HepG2 (cell line): ENCODE measurements around the gene EXOC3L4. TPM values are rescaled to one million over a fixed set of nuclear protein-coding genes. Genes with fewer than 3 reads are reported as not detected.
A peak's percentile ranks its signal among the peaks of the same experiment; 100 is the strongest.

Source experiments
- BORCS8-MEF2B ChIP-seq: sonication (generic); formaldehyde crosslinking; IDR thresholded peaks from 2 replicates; pipeline ENCODE4 v1.8.0; 2022; ENCODE audit warnings: mild to moderate bottlenecking, missing genetic modification reagents
- DNMT1 ChIP-seq: sonication (generic); formaldehyde crosslinking; IDR thresholded peaks from 2 replicates; pipeline ENCODE4 v1.5.1; 2020; ENCODE audit warnings: mild to moderate bottlenecking, missing genetic modification reagents
- DNMT3B ChIP-seq: conservative IDR thresholded peaks from 2 replicates; pipeline ENCODE4 v1.6.1; 2016; ENCODE audit warnings: missing biosample characterization, control low read depth
- HOXA9 ChIP-seq: sonication (generic); formaldehyde crosslinking; IDR thresholded peaks from 2 replicates; pipeline ENCODE4 v1.8.1; 2022; ENCODE audit warnings: missing genetic modification reagents, mild to moderate bottlenecking, moderate library complexity, borderline replicate concordance
- KDM2A ChIP-seq: sonication (generic); formaldehyde crosslinking; IDR thresholded peaks from 2 replicates; pipeline ENCODE4 v1.4.0; 2020; ENCODE audit warnings: low read depth, missing genetic modification reagents, borderline replicate concordance
- MED1 ChIP-seq: sonication (generic); formaldehyde crosslinking; IDR thresholded peaks from 2 replicates; pipeline ENCODE4 v1.4.0; 2020; ENCODE audit warnings: missing genetic modification reagents
- NCOA5 ChIP-seq: sonication (generic); formaldehyde crosslinking; IDR thresholded peaks from 2 replicates; pipeline ENCODE4 v1.4.0; 2020; ENCODE audit warnings: missing genetic modification reagents
- PAX8 ChIP-seq: sonication (generic); formaldehyde crosslinking; IDR thresholded peaks from 2 replicates; pipeline ENCODE4 v1.8.0; 2022; ENCODE audit warnings: mild to moderate bottlenecking, missing genetic modification reagents, borderline replicate concordance
- POLR2A ChIP-seq, 2 experiments: IDR thresholded peaks; 2 replicates each; pipeline ENCODE4 v1.6.1; 2011; ENCODE audit warnings: low read depth in 2 of 2, low read length in 2 of 2, mild to moderate bottlenecking in 1 of 2, moderate library complexity in 1 of 2; ENCODE audit not compliant: insufficient read depth in 1 of 2
- POLR2G ChIP-seq: fragments of 200-400 bp; formaldehyde crosslinking; IDR thresholded peaks from 2 replicates; pipeline ENCODE4 v1.6.1; 2018; ENCODE audit warnings: mild to moderate bottlenecking, low read depth, low read length, moderate library complexity
- TEAD2 ChIP-seq: sonication (generic); formaldehyde crosslinking; IDR thresholded peaks from 2 replicates; pipeline ENCODE4 v1.9.0; 2021; ENCODE audit warnings: missing genetic modification reagents
- ZNF205 ChIP-seq: IDR thresholded peaks from 2 replicates; pipeline ENCODE4 v1.6.1; 2018; ENCODE audit warnings: missing biosample characterization, missing genetic modification reagents
- ZNF253 ChIP-seq: sonication (generic); formaldehyde crosslinking; IDR thresholded peaks from 2 replicates; pipeline ENCODE4 v1.8.0; 2022; ENCODE audit warnings: mild to moderate bottlenecking, missing genetic modification reagents, borderline replicate concordance
- ZNF782 ChIP-seq: sonication (generic); formaldehyde crosslinking; IDR thresholded peaks from 2 replicates; pipeline ENCODE4 v1.4.0; 2020; ENCODE audit warnings: missing genetic modification reagents, mild to moderate bottlenecking, borderline replicate concordance
- ZNF841 ChIP-seq: sonication (generic); formaldehyde crosslinking; IDR thresholded peaks from 2 replicates; pipeline ENCODE4 v1.8.1; 2023; ENCODE audit warnings: missing genetic modification reagents, borderline replicate concordance
- polyA plus RNA-seq, 8 experiments: library from polyadenylated mRNA; depleted of rRNA in 3 of 8; stranded (reverse) in 7 of 8; unstranded in 1 of 8; fragments of >200 nt; fragmentation: Illumina TruSeq in 4 of 8; extraction: Trizol in 4 of 8; gene quantifications; 2 replicates each; pipeline versions ENCODE4 v1.2.1 to v1.2.3, GENCODE V29; 2011 to 2016; ENCODE audit warnings: low read depth in 4 of 8, missing spikeins in 1 of 8, mixed read lengths in 1 of 8; ENCODE audit not compliant: insufficient read depth in 1 of 8
- total RNA-seq, 5 experiments: library from RNA; depleted of rRNA; stranded (reverse); fragments of >200 nt; fragmentation: Illumina TruSeq; extraction: Trizol; gene quantifications; 2 replicates each; pipeline ENCODE4 v1.2.3, GENCODE V29; 2016; ENCODE audit warnings: low read depth in 1 of 5
- TF ChIP-seq, protein P1 (sequence below): sonication (generic); formaldehyde crosslinking; IDR thresholded peaks from 2 replicates; pipeline ENCODE4 v1.5.0; 2020; ENCODE audit warnings: missing genetic modification reagents, mild to moderate bottlenecking, borderline replicate concordance
- TF ChIP-seq, protein P2 (sequence below): sonication (generic); formaldehyde crosslinking; IDR thresholded peaks from 2 replicates; pipeline ENCODE4 v1.4.0; 2020; ENCODE audit warnings: mild to moderate bottlenecking, missing genetic modification reagents
- TF ChIP-seq, protein P3 (sequence below): sonication (generic); formaldehyde crosslinking; IDR thresholded peaks from 2 replicates; pipeline ENCODE4 v1.5.1; 2020; ENCODE audit warnings: mild to moderate bottlenecking, missing genetic modification reagents
- TF ChIP-seq, protein P4 (sequence below): sonication (generic); formaldehyde crosslinking; IDR thresholded peaks from 2 replicates; pipeline ENCODE4 v1.5.1; 2020; ENCODE audit warnings: mild to moderate bottlenecking, moderate library complexity, missing genetic modification reagents
- TF ChIP-seq, protein P5 (sequence below): sonication (generic); formaldehyde crosslinking; IDR thresholded peaks from 2 replicates; pipeline ENCODE4 v1.8.0; 2022; ENCODE audit warnings: mild to moderate bottlenecking, missing genetic modification reagents, moderate library complexity

The EXOC3L4 gene
- total and polyA plus RNA-seq, 2 of the 13 experiments (the other 11 are each of a cell fraction or from before 2014, with no cell fraction given), result 11.8 to 27.0 TPM

DNA sequence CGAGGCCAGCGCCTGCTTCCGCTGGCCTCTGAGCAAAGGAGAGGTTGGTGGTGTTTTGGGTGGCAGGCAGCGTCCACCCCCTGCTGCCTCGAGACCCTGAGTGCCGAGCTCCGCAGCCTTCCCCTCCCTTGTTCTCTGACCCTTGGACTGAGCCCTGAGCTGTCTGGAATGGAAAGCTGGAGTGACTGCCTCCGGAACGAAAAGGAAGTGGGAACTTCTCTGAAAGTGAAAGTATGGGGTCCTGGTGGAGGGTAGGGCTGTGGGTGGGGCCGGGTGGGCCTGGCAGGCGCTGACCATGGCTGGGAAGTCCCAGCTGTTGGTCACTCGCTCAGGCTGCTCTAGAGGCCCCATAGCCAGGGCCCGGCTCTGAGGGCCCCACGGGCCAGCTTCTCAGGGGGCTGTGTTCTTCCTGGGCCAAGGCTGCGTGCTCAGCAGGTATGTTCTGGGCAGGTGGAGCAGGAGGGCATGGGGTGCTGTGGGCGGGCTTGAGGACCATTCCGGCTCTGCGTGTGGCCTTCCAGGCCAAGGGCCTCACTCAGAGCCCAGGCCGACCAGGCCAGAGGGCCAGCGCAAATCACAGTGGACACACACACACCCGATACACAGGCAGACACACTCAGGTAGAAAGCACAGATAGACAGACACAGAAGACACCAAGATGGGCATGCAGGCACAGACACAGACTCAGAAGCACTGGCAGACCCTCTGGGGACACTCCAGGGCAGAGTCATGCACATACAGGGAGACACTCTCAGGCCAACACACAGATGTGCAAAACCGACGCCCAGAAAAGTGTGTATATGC, at the start of gene EXOC3L4 (continued):
- TF ChIP-seq POLR2G (peak; percentile 80), DNMT1 (CRISPR knock-in tag) (no peak), PAX8 (CRISPR knock-in tag) (no peak), NCOA5 (CRISPR knock-in tag) (no peak), ZNF782 (CRISPR knock-in tag) (no peak), ZNF205 (no peak), ZNF253 (CRISPR knock-in tag) (no peak), POLR2A (IDR thresholded peaks at IDR 0.05; ENCODE audit: insufficient read depth in 1 of 2, low read depth in 2 of 2, low read length in 2 of 2) (peak in 1 of 2 experiments; percentile 38; a peak in 1 of 4 replicates), MED1 (CRISPR knock-in tag) (peak; percentile 66), DNMT3B (CRISPR knock-in tag) (no peak; the same call in 1 of the 2 replicates), BORCS8-MEF2B (peak; percentile 87), KDM2A (CRISPR knock-in tag) (peak; percentile 37; the same call in 1 of the 2 replicates), ZNF841 (CRISPR knock-in tag) (no peak), TEAD2 (no peak), HOXA9 (no peak)
- TF ChIP-seq, protein P1, sequence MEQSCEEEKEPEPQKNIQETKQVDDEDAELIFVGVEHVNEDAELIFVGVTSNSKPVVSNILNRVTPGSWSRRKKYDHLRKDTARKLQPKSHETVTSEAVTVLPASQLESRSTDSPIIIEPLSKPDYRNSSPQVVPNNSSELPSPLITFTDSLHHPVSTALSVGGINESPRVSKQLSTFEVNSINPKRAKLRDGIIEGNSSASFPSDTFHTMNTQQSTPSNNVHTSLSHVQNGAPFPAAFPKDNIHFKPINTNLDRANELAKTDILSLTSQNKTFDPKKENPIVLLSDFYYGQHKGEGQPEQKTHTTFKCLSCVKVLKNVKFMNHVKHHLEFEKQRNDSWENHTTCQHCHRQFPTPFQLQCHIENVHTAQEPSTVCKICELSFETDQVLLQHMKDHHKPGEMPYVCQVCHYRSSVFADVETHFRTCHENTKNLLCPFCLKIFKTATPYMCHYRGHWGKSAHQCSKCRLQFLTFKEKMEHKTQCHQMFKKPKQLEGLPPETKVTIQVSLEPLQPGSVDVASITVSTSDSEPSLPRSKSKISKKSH, result peak; percentile 72; the same call in 1 of the 2 replicates
- TF ChIP-seq, protein P2, sequence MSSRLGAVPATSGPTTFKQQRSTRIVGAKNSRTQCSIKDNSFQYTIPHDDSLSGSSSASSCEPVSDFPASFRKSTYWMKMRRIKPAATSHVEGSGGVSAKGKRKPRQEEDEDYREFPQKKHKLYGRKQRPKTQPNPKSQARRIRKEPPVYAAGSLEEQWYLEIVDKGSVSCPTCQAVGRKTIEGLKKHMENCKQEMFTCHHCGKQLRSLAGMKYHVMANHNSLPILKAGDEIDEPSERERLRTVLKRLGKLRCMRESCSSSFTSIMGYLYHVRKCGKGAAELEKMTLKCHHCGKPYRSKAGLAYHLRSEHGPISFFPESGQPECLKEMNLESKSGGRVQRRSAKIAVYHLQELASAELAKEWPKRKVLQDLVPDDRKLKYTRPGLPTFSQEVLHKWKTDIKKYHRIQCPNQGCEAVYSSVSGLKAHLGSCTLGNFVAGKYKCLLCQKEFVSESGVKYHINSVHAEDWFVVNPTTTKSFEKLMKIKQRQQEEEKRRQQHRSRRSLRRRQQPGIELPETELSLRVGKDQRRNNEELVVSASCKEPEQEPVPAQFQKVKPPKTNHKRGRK (CRISPR knock-in tag), result no peak
- TF ChIP-seq, protein P3, sequence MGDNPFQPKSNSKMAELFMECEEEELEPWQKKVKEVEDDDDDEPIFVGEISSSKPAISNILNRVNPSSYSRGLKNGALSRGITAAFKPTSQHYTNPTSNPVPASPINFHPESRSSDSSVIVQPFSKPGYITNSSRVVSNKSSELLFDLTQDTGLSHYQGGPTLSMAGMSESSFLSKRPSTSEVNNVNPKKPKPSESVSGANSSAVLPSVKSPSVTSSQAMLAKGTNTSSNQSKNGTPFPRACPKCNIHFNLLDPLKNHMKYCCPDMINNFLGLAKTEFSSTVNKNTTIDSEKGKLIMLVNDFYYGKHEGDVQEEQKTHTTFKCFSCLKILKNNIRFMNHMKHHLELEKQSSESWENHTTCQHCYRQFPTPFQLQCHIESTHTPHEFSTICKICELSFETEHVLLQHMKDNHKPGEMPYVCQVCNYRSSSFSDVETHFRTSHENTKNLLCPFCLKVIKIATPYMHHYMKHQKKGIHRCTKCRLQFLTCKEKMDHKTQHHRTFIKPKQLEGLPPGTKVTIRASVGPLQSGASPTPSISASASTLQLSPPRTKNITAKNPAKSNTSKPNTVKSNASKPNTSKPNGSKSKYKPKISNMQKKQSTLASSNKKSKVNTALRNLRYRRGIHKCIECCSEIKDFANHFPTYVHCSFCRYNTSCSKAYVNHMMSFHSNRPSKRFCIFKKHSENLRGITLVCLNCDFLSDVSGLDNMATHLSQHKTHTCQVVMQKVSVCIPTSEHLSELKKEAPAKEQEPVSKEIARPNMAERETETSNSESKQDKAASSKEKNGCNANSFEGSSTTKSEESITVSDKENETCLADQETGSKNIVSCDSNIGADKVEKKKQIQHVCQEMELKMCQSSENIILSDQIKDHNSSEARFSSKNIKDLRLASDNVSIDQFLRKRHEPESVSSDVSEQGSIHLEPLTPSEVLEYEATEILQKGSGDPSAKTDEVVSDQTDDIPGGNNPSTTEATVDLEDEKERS (CRISPR knock-in tag), result no peak; the same call in 1 of the 2 replicates
- TF ChIP-seq, protein P4, sequence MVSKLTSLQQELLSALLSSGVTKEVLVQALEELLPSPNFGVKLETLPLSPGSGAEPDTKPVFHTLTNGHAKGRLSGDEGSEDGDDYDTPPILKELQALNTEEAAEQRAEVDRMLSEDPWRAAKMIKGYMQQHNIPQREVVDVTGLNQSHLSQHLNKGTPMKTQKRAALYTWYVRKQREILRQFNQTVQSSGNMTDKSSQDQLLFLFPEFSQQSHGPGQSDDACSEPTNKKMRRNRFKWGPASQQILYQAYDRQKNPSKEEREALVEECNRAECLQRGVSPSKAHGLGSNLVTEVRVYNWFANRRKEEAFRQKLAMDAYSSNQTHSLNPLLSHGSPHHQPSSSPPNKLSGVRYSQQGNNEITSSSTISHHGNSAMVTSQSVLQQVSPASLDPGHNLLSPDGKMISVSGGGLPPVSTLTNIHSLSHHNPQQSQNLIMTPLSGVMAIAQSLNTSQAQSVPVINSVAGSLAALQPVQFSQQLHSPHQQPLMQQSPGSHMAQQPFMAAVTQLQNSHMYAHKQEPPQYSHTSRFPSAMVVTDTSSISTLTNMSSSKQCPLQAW, result no peak
- TF ChIP-seq, protein P5, sequence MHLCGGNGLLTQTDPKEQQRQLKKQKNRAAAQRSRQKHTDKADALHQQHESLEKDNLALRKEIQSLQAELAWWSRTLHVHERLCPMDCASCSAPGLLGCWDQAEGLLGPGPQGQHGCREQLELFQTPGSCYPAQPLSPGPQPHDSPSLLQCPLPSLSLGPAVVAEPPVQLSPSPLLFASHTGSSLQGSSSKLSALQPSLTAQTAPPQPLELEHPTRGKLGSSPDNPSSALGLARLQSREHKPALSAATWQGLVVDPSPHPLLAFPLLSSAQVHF, result no peak
